Thyroid gland (tissue), 4 donors: ENCODE measurements around the gene ST3GAL3.

ENCODE experiments used
- CTCF ChIP-seq, 6 experiments: fragments of 200-600 bp in 3 of 6; fragments of 450-650 bp in 3 of 6; sonication (generic) in 3 of 6; IDR thresholded peaks; one replicate each; pipeline ENCODE4 v1.5.1; 2016 to 2019; ENCODE audit warnings: antibody characterized with exemption in 6 of 6, mild to moderate bottlenecking in 2 of 6, inconsistent platforms in 1 of 6, moderate library complexity in 1 of 6
- POLR2A ChIP-seq, 2 donors: fragments of 450-650 bp; IDR thresholded peaks; one replicate each; pipeline ENCODE4 v1.6.1; 2017; ENCODE audit warnings: antibody characterized with exemption in 2 of 2, mild to moderate bottlenecking in 2 of 2, moderate library complexity in 1 of 2

DNA sequence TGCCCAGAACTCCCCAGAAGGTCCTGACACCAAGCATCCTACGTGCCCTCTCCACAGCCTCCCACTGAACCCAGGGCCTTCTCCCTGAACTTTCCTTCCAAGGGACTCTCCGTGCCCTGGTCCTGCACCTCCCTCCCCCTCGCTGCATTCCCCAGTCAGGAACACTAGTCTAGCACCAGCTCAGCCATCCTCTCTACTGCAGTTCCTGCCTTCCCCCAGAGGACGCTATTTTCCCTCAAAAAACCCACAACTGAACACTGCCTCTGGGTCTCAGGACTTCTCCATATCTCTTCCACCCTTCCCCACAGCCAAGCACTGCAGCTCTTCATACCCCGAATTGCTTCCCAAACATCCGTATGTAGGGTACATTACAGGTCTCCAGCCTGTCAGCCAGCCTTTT, 213.7 kb downstream of the ST3GAL3 start:
- TF ChIP-seq CTCF (IDR thresholded peaks at IDR 0.05): no peak
- no peak for TF ChIP-seq POLR2A (IDR thresholded peaks at IDR 0.05)
